PC-9 (cell line): Measurements from ENCODE around the gene TIGD4. TPM values are rescaled to one million over a fixed set of nuclear protein-coding genes. Genes with fewer than 3 reads are reported as not detected.

Experiments used
- BruUV-seq: library from RNA; stranded (reverse); fragments of 400-500 nt; replicated peaks from 2 replicates; lab custom pipeline; 2021; lab: Mats Ljungman, UMichigan
- CTCF ChIA-PET: fragments of 300-600 bp; sonication (Branson Sonifier 250); formaldehyde crosslinking; loops from one replicate; lab custom pipeline; 2022; ENCODE audit warnings: antibody characterized with exemption; lab: Charles Lee
- POLR2A ChIA-PET: fragments of 300-600 bp; sonication (Branson Sonifier 250); formaldehyde crosslinking; loops from one replicate; lab custom pipeline; 2022; ENCODE audit warnings: antibody characterized with exemption; ENCODE audit not compliant: unreplicated experiment; lab: Charles Lee
- DNase-seq, 2 experiments: peaks; one replicate each; pipeline versions ENCODE4 v3.0.0 to v3.0.0-alpha.2; 2015 to 2022; ENCODE audit warnings: mixed read lengths in 1 of 2
- H2AFZ ChIP-seq: fragments of 200-600 bp; sonication (generic); 2 replicates; pipeline ENCODE4 v1.8.1; 2017; ENCODE audit warnings: antibody characterized with exemption
- H3F3A ChIP-seq: fragments of 200-600 bp; sonication (generic); 2 replicates; pipeline ENCODE4 v1.8.1; 2017; ENCODE audit warnings: antibody characterized with exemption, mild to moderate bottlenecking, low read depth; ENCODE audit not compliant: insufficient read depth
- H3K27ac ChIP-seq: fragments of 200-600 bp; sonication (generic); 2 replicates; pipeline ENCODE4 v1.6.1; 2016; ENCODE audit warnings: mixed run types
- H3K27me3 ChIP-seq: fragments of 200-600 bp; sonication (generic); 2 replicates; pipeline ENCODE4 v1.6.1; 2016; ENCODE audit warnings: low read depth, mixed run types; ENCODE audit not compliant: insufficient read depth
- H3K36me3 ChIP-seq: fragments of 200-600 bp; sonication (generic); 2 replicates; pipeline ENCODE4 v1.6.1; 2016; ENCODE audit warnings: low read depth, mixed run types
- H3K4me1 ChIP-seq: fragments of 200-600 bp; sonication (generic); replicated peaks from 2 replicates; pipeline ENCODE4 v1.6.1; 2016; ENCODE audit warnings: mixed run types; ENCODE audit not compliant: insufficient read depth
- H3K4me2 ChIP-seq: fragments of 200-600 bp; sonication (generic); 2 replicates; pipeline ENCODE4 v1.6.1; 2017; ENCODE audit warnings: mixed run types
- H3K4me3 ChIP-seq: fragments of 200-600 bp; sonication (generic); 2 replicates; pipeline ENCODE4 v1.6.1; 2016; ENCODE audit warnings: mixed run types
- H3K79me2 ChIP-seq: fragments of 200-600 bp; sonication (generic); 2 replicates; pipeline ENCODE4 v1.6.1; 2017; ENCODE audit warnings: low read depth, mixed run types
- H3K9me2 ChIP-seq: fragments of 200-600 bp; sonication (generic); 2 replicates; pipeline ENCODE4 v1.8.1; 2017; ENCODE audit warnings: mild to moderate bottlenecking; ENCODE audit not compliant: insufficient read depth
- H3K9me3 ChIP-seq: fragments of 200-600 bp; sonication (generic); 2 replicates; pipeline ENCODE4 v1.8.1; 2016; ENCODE audit warnings: low read depth; ENCODE audit not compliant: insufficient read depth
- H4K20me1 ChIP-seq: fragments of 200-600 bp; sonication (generic); 2 replicates; pipeline ENCODE4 v1.8.1; 2017; ENCODE audit not compliant: insufficient read depth
- CTCF ChIP-seq: fragments of 200-600 bp; sonication (generic); conservative IDR thresholded peaks from 2 replicates; pipeline ENCODE4 v1.6.1; 2017; ENCODE audit warnings: mixed run types, antibody characterized with exemption, mild to moderate bottlenecking, moderate library complexity
- EZH2 ChIP-seq: fragments of 200-600 bp; sonication (generic); IDR thresholded peaks from 2 replicates; pipeline ENCODE4 v1.8.0; 2017; ENCODE audit warnings: antibody characterized with exemption, low read depth
- intact Hi-C: fragments of 100-400 bp; cut with micrococcal nuclease; formaldehyde crosslinking; loops from one replicate; pipeline ENCODE4 v1.10.0; 2022; ENCODE audit not compliant: unreplicated experiment
- total RNA-seq: library from RNA; stranded (reverse); gene quantifications from 2 replicates; pipeline ENCODE4 v1.2.3, GENCODE V29; 2021

TIGD4 gene
- total RNA-seq, 1 experiment from 2014 or later = 0.70 TPM

- H4K20me1 ChIP-seq = peaks cover 4% of the 10 kb centered on the region
- CTCF ChIA-PET = no interaction called here
Observed at GRCh38 chr4:152803541-152803940, 24.0 kb upstream of the TIGD4 start.

GRCh38 chr4:152795891-152796290 lies 16.4 kb upstream of the TIGD4 start:
- no peak overlapping the region for H2AFZ ChIP-seq
- TF ChIP-seq CTCF (no peak), EZH2 (no peak)
- H3K79me2 ChIP-seq = peaks cover 36% of the 10 kb centered on the region; the same call in 1 of the 2 replicates
- H3K36me3 ChIP-seq = no peaks in the 10 kb centered on the region
- no TSS peak for BruUV-seq
- no peak overlapping the region for H3K4me2 ChIP-seq
- H3K27me3 ChIP-seq = no peaks in the 10 kb centered on the region
- ChIA-PET POLR2A (no interaction called here), CTCF (no interaction called here)
- no peaks in the 10 kb centered on the region for H3K9me3 ChIP-seq
- no peak overlapping the region for H3K4me3 ChIP-seq
- H3K9me2 ChIP-seq = no peaks in the 10 kb centered on the region
- H3K27ac ChIP-seq = no peak overlapping the region
- no peak for DNase-seq
- intact Hi-C loops = no loop called here
- no peaks in the 10 kb centered on the region; the same call in 1 of the 2 replicates for H3F3A ChIP-seq
- no peaks in the 10 kb centered on the region; the same call in 1 of the 2 replicates for H4K20me1 ChIP-seq
- H3K4me1 ChIP-seq = no peaks in the 10 kb centered on the region

More at GRCh38 chr4:152803541-152803940, 24.0 kb upstream of the TIGD4 start:
- H3K36me3 ChIP-seq = no peaks in the 10 kb centered on the region; the same call in 1 of the 2 replicates
- no peak overlapping the region for H3K27ac ChIP-seq
- no peaks in the 10 kb centered on the region for H3K27me3 ChIP-seq
- POLR2A ChIA-PET = no interaction called here
- H3K79me2 ChIP-seq = peaks cover 26% of the 10 kb centered on the region
- no peaks in the 10 kb centered on the region for H3K9me3 ChIP-seq
- H3K4me1 ChIP-seq = peaks cover 21% of the 10 kb centered on the region
- H3K4me3 ChIP-seq = no peak overlapping the region
- peaks cover 7% of the 10 kb centered on the region; the same call in 1 of the 2 replicates for H3F3A ChIP-seq
- no TSS peak for BruUV-seq
- H2AFZ ChIP-seq = no peak overlapping the region
- H3K9me2 ChIP-seq = no peaks in the 10 kb centered on the region
- intact Hi-C loops = no loop called here
- no peak for DNase-seq
- TF ChIP-seq CTCF (no peak), EZH2 (no peak)
- no peak overlapping the region for H3K4me2 ChIP-seq

GRCh38 chr4:152786627-152787026 lies 7.1 kb upstream of the TIGD4 start:
- Histone ChIP-seq H3F3A (no peaks in the 10 kb centered on the region), H3K4me2 (no peak overlapping the region), H3K79me2 (peaks cover 49% of the 10 kb centered on the region), H3K9me3 (no peaks in the 10 kb centered on the region), H3K27me3 (no peaks in the 10 kb centered on the region), H3K36me3 (no peaks in the 10 kb centered on the region), H3K4me1 (peaks cover 10% of the 10 kb centered on the region; the same call in 1 of the 2 replicates), H3K27ac (no peak overlapping the region), H3K4me3 (no peak overlapping the region), H4K20me1 (no peaks in the 10 kb centered on the region; the same call in 1 of the 2 replicates), H2AFZ (no peak overlapping the region), H3K9me2 (no peaks in the 10 kb centered on the region)
- intact Hi-C loops = no loop called here
- no TSS peak for BruUV-seq
- ChIA-PET POLR2A (no interaction called here), CTCF (no interaction called here)
- TF ChIP-seq EZH2 (no peak), CTCF (no peak)
- DNase-seq = no peak
